HEK293T (cell line): ENCODE results near the gene SHOX.

Source experiments
- BHLHE40 ChIP-seq: fragments of 450-650 bp; IDR thresholded peaks from 2 replicates; pipeline ENCODE4 v1.6.1; 2016; ENCODE audit warnings: mild to moderate bottlenecking, moderate library complexity, borderline replicate concordance
- CTBP1 ChIP-seq: fragments of 450-650 bp; IDR thresholded peaks from 2 replicates; pipeline ENCODE4 v1.6.1; 2016; ENCODE audit warnings: borderline replicate concordance
- ELF4 ChIP-seq: fragments of 450-650 bp; IDR thresholded peaks from 2 replicates; pipeline ENCODE4 v1.6.1; 2017; ENCODE audit warnings: antibody characterized with exemption
- FOXA1 ChIP-seq: fragments of 450-650 bp; IDR thresholded peaks from 2 replicates; pipeline ENCODE4 v1.6.1; 2016; ENCODE audit warnings: mild to moderate bottlenecking
- FOXK2 ChIP-seq: fragments of 450-650 bp; IDR thresholded peaks from 2 replicates; pipeline ENCODE4 v1.6.1; 2016; ENCODE audit warnings: mild to moderate bottlenecking
- FOXM1 ChIP-seq: fragments of 450-650 bp; IDR thresholded peaks from 2 replicates; pipeline ENCODE4 v1.6.1; 2017; ENCODE audit warnings: mild to moderate bottlenecking, borderline replicate concordance
- L3MBTL2 ChIP-seq: fragments of 450-650 bp; conservative IDR thresholded peaks from 2 replicates; pipeline ENCODE4 v1.6.1; 2016; ENCODE audit warnings: mild to moderate bottlenecking
- NFRKB ChIP-seq: fragments of 450-650 bp; IDR thresholded peaks from 2 replicates; pipeline ENCODE4 v1.6.1; 2016; ENCODE audit warnings: mild to moderate bottlenecking, moderate library complexity
- SP1 ChIP-seq: fragments of 450-650 bp; IDR thresholded peaks from 2 replicates; pipeline ENCODE4 v1.6.1; 2017
- SUZ12 ChIP-seq: fragments of 450-650 bp; IDR thresholded peaks from 2 replicates; pipeline ENCODE4 v1.6.1; 2016; ENCODE audit warnings: mild to moderate bottlenecking
- TARDBP ChIP-seq: fragments of 450-650 bp; IDR thresholded peaks from 2 replicates; pipeline ENCODE4 v1.6.1; 2016

GRCh38 chrX:698206-698605 lies 67.6 kb downstream of the SHOX start:
- TF ChIP-seq SP1, result no peak
- no peak for TF ChIP-seq BHLHE40
- no peak for TF ChIP-seq ELF4
- TF ChIP-seq FOXK2, result no peak
- no peak for TF ChIP-seq SUZ12
- no peak for TF ChIP-seq CTBP1
- no peak for TF ChIP-seq TARDBP
- TF ChIP-seq NFRKB, result no peak
- no peak for TF ChIP-seq FOXM1
- no peak for TF ChIP-seq L3MBTL2
- TF ChIP-seq FOXA1, result no peak
